ENCODE measurements around the gene ITIH1. TPM values are rescaled to one million over a fixed set of nuclear protein-coding genes. Genes with fewer than 3 reads are reported as not detected.

Gene ITIH1
- not detected in 5 replicates for total RNA-seq (2022; extraction: Qiagen RNA extraction)

GRCh38 chr3:52777127-52777958 lies at the start of gene ITIH1:
ITIH1 (plus strand) TSS chr3:52777599; CDS start chr3:52777616, 17 bp downstream.

GRCh38 chr3:52770496-52771333 lies 6.7 kb upstream of the ITIH1 start, which contains the start of gene NEK4:
NEK4 (minus strand) TSS chr3:52770940; CDS start chr3:52770746, 194 bp downstream.

GRCh38 chr3:52794612-52795099 lies 17.3 kb downstream of the ITIH1 start, which contains the start of gene ITIH3:
ITIH3 (plus strand) TSS chr3:52794796; CDS start chr3:52794804, 8 bp downstream.

GRCh38 chr3:52830535-52831258 lies 53.3 kb downstream of the ITIH1 start, which contains the start of gene ITIH4:
ITIH4 (minus strand) TSS chr3:52830672; CDS start chr3:52830642, 30 bp downstream.

GRCh38 chr3:52834871-52835501 lies 57.6 kb downstream of the ITIH1 start, which contains the start of gene MUSTN1:
MUSTN1 (minus strand) TSS chr3:52835019; CDS start chr3:52834948, 71 bp downstream.

Other genes starting within 250 kb of the ITIH1 start
- 74.7 to 108 TPM (median 98.9 TPM) in 5 replicates for gene NT5DC2, start 243.7 kb upstream of the ITIH1 start, total RNA-seq (2022; extraction: Qiagen RNA extraction)
- 50.5 to 63.3 TPM (median 59.7 TPM) in 5 replicates for gene UQCC5, start 241.0 kb upstream of the ITIH1 start, total RNA-seq (2022; extraction: Qiagen RNA extraction)
- 11.4 to 15.4 TPM (median 13.3 TPM) in 5 replicates for gene PBRM1, start 91.7 kb upstream of the ITIH1 start, total RNA-seq (2022; extraction: Qiagen RNA extraction)
- gene GNL3, start 91.6 kb upstream of the ITIH1 start, total RNA-seq (2022; extraction: Qiagen RNA extraction): 79.2 to 147 TPM (median 84.1 TPM) in 5 replicates
- gene GLT8D1, start 71.8 kb upstream of the ITIH1 start, total RNA-seq (2022; extraction: Qiagen RNA extraction): 34.6 to 39.9 TPM (median 37.3 TPM) in 5 replicates
- gene SPCS1, start 71.5 kb upstream of the ITIH1 start, total RNA-seq (2022; extraction: Qiagen RNA extraction): 145 to 170 TPM (median 161 TPM) in 5 replicates
- 10.7 to 15.0 TPM (median 11.9 TPM) in 5 replicates for gene NEK4, start 6.7 kb upstream of the ITIH1 start, total RNA-seq (2022; extraction: Qiagen RNA extraction)
- gene ITIH3, start 17.2 kb downstream of the ITIH1 start, total RNA-seq (2022; extraction: Qiagen RNA extraction): 0.14 to 0.29 TPM (median 0.16 TPM) in 5 replicates
- 0.59 to 0.84 TPM (median 0.62 TPM) in 5 replicates for gene ITIH4, start 53.1 kb downstream of the ITIH1 start, total RNA-seq (2022; extraction: Qiagen RNA extraction)
- 0.21 TPM in 1 of 5 replicates, not detected in the others for gene MUSTN1, start 57.4 kb downstream of the ITIH1 start, total RNA-seq (2022; extraction: Qiagen RNA extraction)
- 6.0 to 8.4 TPM (median 7.2 TPM) in 5 replicates for gene STIMATE, start 119.9 kb downstream of the ITIH1 start, total RNA-seq (2022; extraction: Qiagen RNA extraction)